HG02885 (cell line): ENCODE data around the gene CELF2.

Source experiments
- ATAC-seq: cut with Tn5 transposase; IDR thresholded peaks from one replicate; pipeline ENCODE4 v1.9.1; 2021; ENCODE audit warnings: mild to moderate bottlenecking; ENCODE audit not compliant: unreplicated experiment, poor library complexity

Gene CELF2

GRCh38 chr10:11164803-11165590 is 147.3 kb downstream of the CELF2 start:
- ATAC-seq: peak; percentile 24

- ATAC-seq: peak; percentile 65
These were observed 148.2 kb downstream of the CELF2 start for GRCh38 chr10:11165591-11166543.

DNA sequence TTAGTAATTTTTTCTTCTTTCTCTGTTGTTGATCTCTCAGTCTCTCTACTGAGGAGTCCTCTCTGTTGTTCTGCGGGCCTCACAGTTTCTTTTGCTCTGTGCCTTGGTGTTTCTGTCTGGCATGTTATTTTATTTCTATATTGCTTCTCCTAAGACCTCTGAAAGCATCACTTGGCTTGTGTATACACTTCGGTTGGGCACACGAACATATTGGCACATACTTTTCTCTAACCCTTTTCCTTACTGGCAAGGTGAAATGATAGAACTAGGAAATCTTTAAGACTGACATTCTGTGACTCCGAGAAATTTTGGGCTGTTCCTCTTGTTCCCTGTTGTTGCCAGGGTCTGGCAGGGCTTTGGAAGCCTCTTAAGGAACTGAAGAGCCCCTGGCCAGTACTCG is 148.9 kb downstream of the CELF2 start:
- no peak for ATAC-seq

- no peak for ATAC-seq
These were observed 149.7 kb downstream of the CELF2 start for GRCh38 chr10:11167233-11167966.

- ATAC-seq: no peak
These were observed 150.9 kb downstream of the CELF2 start for GRCh38 chr10:11168423-11169090.

DNA sequence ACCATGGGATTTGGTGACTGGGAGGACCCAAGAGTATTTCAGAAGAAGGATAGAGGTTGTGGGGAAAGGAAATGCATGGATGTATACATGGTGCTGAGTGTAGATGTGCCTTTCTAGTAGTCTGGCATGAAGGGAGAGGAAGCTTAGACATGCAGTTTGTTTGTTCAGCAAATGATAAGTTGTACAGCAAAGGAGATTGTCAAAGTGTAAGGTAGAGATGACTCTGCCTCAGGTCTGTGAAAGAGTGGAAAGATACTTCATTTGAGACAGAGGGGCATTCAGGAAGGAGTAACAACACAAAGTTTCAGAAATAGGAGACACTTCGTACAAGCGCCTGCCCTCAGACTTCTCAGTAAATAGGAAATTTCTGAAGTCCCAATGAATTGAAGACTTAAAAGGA is 152.3 kb downstream of the CELF2 start:
- no peak for ATAC-seq

DNA sequence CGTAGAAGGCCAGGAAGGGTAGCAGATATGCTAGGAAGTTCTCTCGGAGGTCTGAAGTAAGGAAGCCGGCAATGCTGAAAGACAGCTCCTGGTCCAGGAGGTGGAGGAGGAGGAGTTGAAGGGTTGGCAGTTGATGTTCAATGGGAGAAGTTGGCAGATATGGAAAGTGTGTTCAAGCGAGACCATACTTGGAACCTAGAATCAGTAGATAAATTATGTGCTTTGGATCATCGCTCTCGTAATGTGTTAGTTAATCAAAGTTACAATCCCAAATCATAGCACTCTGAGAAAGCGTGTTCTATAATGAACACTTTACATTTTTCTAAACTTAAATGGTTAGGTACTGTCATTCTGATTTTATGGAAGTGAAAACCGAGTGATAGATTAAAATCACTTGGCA is 152.9 kb downstream of the CELF2 start:
- no peak for ATAC-seq

GRCh38 chr10:11170993-11171851 is 153.6 kb downstream of the CELF2 start:
- ATAC-seq: peak; percentile 51

GRCh38 chr10:11173042-11173441 is 155.4 kb downstream of the CELF2 start:
- ATAC-seq: no peak

DNA sequence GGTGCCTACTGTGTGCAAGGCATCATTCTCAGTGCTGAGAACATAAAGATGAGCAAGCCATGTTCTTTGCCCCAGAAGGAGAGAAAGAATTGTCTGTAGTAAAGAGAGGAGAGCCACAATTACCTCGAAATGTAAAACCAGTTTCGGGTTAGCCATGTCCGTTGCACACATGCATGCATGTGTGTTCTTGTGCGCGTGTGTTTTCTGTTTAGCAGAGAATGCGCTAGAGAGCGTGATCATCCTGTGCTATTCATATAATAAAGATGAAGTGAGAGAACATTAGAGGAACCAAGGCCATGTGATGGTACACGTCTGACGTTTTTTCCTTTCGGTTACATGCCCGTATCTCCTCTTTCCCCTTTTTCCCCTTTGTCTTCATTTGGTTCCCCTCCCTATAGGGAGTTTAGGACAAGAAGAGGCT is 158.2 kb downstream of the CELF2 start:
- ATAC-seq: peak; percentile 46

DNA sequence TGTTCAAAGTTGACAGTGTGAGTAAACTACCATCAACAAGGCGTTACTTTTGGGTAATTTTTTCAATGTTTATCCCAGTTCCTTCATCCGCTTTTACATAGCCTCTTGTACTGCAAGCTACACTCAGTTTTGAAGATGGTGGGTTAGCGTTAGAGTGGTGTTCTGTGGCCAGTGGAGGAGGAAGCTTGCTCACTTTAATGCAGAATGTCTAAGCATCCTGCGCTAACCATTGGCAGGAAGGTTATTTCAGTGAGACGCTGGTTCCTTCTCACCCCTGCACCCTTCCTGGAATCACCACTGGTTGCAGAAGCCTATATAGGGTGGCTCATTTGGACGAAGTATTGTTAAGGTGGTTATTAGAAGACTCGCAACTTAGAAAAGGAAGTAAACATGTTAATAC is 159.1 kb downstream of the CELF2 start:
- no peak for ATAC-seq

DNA sequence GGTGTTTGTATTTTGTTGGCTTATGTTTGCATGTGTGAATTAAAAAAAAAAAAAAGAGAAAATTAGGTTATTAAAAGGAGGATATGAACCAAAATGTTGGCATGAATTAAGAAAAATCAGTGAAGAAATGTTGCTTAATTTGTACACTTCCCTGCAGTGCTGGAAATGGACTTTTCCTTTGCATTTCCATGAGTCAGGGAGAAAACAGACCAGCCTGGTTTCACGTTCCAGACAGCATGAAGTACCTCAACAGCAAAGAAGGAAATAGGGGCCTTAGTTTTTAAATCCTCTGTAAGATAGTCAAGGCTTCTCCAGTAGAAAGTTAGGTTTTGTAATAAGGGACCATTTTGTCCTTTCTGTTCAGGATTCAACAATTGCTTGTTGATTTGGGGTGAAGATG is 159.7 kb downstream of the CELF2 start:
- ATAC-seq: no peak

DNA sequence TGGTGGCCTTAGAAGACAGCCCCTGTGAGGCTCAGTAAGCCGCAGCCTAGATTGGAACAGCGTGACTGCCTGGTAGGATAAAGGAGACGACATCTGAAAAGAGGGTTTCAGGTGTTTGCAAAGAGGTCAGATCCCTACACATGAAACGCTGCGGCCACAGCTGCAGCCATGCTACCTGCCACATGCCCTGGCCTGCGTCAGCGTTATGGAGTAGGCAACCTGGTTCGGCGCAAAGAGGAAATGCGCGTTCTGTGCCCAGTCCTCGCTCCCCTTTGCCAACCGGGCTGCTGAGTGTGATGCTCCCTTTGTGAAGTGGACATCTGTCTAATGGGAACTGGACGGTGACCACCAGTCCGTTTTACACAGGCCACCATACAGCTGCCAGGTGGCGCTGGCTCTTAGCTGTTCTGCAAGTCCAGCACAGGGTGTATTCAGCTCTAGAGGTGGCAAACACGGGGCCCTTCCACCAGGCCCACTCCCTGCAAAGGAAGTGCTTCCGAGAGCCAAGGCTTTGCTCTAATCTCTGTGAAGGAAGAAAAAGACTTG is 160.3 kb downstream of the CELF2 start:
- peak; percentile 15 for ATAC-seq

- peak; percentile 82 for ATAC-seq
These were observed 161.2 kb downstream of the CELF2 start for GRCh38 chr10:11178606-11179515.

- ATAC-seq: no peak
These were observed 161.9 kb downstream of the CELF2 start for GRCh38 chr10:11179516-11180105.

DNA sequence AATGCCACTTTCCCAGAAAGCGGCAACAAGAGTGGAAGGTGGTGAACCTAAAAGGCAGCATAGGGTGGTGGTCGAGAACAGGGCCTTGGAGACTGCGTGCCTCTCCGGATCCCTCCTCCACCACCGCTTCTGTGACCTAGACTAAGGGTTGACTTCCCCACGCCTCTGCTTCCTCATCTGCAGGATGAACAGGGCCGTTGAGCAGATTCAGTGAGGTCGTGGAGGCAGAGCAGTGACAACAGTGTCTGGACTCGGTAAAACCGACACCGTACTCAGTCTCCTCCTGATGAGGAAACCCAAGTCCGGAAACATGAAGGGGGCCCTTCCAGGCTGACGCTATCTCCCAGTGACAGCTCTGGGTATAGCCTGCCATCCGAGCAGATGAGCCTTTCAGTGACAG is 162.6 kb downstream of the CELF2 start:
- ATAC-seq: peak; percentile 32

DNA sequence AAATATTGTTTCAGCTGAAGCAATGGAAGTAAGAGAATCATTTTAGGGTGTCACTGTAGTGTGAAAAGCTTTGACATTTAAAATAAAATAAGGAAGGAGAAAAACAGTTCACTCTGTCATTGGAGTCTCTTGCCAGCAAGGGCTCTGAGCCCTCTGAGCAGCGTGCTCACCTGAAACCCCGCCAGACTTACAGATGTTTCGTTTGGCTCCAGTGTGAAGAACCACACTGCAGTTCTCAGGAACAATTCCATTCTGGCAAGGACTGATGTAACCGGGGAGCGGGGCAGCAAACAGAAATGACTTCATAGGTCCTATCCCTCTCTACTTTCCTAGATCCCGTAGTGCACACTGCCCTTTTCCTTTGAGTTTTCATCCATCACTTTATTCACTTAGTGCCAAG is 164.3 kb downstream of the CELF2 start:
- no peak for ATAC-seq

DNA sequence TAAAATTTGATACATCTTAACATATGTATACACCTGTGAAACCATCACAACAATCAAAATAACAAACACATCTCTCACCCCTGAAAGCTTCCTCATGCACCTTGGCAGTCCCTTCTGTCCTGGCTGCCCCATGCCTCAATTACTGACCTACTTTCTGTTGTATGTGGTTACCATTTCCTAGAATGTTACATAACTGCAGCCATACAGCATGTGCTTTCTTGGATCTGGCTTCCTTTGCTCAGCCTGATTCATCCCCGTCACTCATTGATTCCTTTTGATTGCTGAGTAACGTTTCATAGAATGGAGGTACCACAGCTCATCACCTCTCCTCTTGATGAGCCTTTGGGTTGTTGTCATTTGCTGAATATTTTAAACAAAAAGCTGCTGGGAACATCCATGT is 165.3 kb downstream of the CELF2 start:
- ATAC-seq: no peak
